B cell (primary cell): Measurements from ENCODE around the gene CKMT2. TPM values are rescaled to one million over a fixed set of nuclear protein-coding genes. Genes with fewer than 3 reads are reported as not detected.

Source experiments
- ATAC-seq: fragments of 200-7000 bp; cut with Tn5 transposase; one replicate; pipeline ENCODE4 v1.10.0; 2021; ENCODE audit warnings: low read depth, mild to moderate bottlenecking, moderate number of reproducible peaks, moderate library complexity
- CTCF ChIA-PET: fragments of 350-600 bp; sonication (Branson Sonifier 250); formaldehyde crosslinking; loops from one replicate; lab custom pipeline; 2021; ENCODE audit warnings: antibody characterized with exemption, inconsistent platforms; lab: Charles Lee
- POLR2A ChIA-PET: fragments of 350-600 bp; sonication (Branson Sonifier 250); formaldehyde crosslinking; loops from one replicate; lab custom pipeline; 2021; ENCODE audit warnings: antibody characterized with exemption; lab: Charles Lee
- DNase-seq: peaks from one replicate; pipeline ENCODE4 v3.0.0; 2013
- H2AFZ ChIP-seq: 2 replicates; pipeline ENCODE4 v1.6.1; 2012; ENCODE audit warnings: mild to moderate bottlenecking, low read depth, low read length; ENCODE audit not compliant: insufficient read depth, poor library complexity, severe bottlenecking
- H3K27ac ChIP-seq, 2 donors: 1 replicate in 1 of 2; 2 replicates in 1 of 2; pipeline ENCODE4 v1.5.1; 2012 to 2013; ENCODE audit warnings: low read length in 2 of 2, mild to moderate bottlenecking in 2 of 2, moderate library complexity in 1 of 2
- H3K27me3 ChIP-seq, 4 experiments: fragments of 200-600 bp in 1 of 4; sonication (generic) in 1 of 4; replicated peaks in 1 of 4; 1 replicate in 2 of 4; 2 replicates in 2 of 4; pipeline versions ENCODE4 v1.6.1 to v1.7.0; 2013 to 2016; ENCODE audit warnings: low read length in 3 of 4, mild to moderate bottlenecking in 2 of 4, mixed read lengths in 1 of 4, moderate library complexity in 1 of 4; ENCODE audit not compliant: insufficient read depth in 4 of 4, control insufficient read depth in 3 of 4; ENCODE audit errors: control extremely low read depth in 1 of 4
- H3K36me3 ChIP-seq, 2 experiments: replicated peaks in 1 of 2; 1 replicate in 1 of 2; 2 replicates in 1 of 2; pipeline versions ENCODE4 v1.6.1 to v1.7.1; 2013; ENCODE audit warnings: low read length in 1 of 2; ENCODE audit not compliant: insufficient read depth in 2 of 2, control insufficient read depth in 1 of 2; ENCODE audit errors: control extremely low read depth in 1 of 2, extremely low read depth in 1 of 2
- H3K4me1 ChIP-seq, 2 donors: fragments of 200-600 bp in 1 of 2; sonication (generic) in 1 of 2; 1 replicate in 1 of 2; 2 replicates in 1 of 2; pipeline versions ENCODE4 v1.5.1 to v1.6.1; 2013 to 2017; ENCODE audit warnings: low read length in 2 of 2; ENCODE audit not compliant: control insufficient read depth in 2 of 2, insufficient read depth in 2 of 2
- H3K4me2 ChIP-seq: replicated peaks from 2 replicates; pipeline ENCODE3; 2012; ENCODE audit warnings: mild to moderate bottlenecking, low read depth, low read length; ENCODE audit not compliant: poor library complexity, severe bottlenecking
- H3K4me3 ChIP-seq, 5 experiments: fragments of 200-600 bp in 1 of 5; sonication (generic) in 1 of 5; 1 replicate in 3 of 5; 2 replicates in 2 of 5; pipeline versions ENCODE4 v1.5.1 to v1.7.0; 2011 to 2016; ENCODE audit warnings: low read length in 4 of 5, mild to moderate bottlenecking in 4 of 5, low read depth in 2 of 5, control low read depth in 1 of 5, moderate library complexity in 1 of 5; ENCODE audit not compliant: insufficient read depth in 1 of 5; ENCODE audit errors: control extremely low read depth in 1 of 5, extremely low read depth in 1 of 5
- H3K79me2 ChIP-seq: fragments of 200-600 bp; sonication (generic); one replicate; pipeline ENCODE4 v1.6.0; 2016; ENCODE audit warnings: low read length; ENCODE audit not compliant: control insufficient read depth, insufficient read depth
- H3K9ac ChIP-seq: fragments of 200-600 bp; sonication (generic); 2 replicates; pipeline ENCODE4 v1.6.1; 2017; ENCODE audit warnings: mild to moderate bottlenecking, low read length, moderate library complexity
- H3K9me3 ChIP-seq, 3 donors: one replicate each; pipeline versions ENCODE4 v1.6.1 to v1.7.1; 2013; ENCODE audit warnings: low read length in 2 of 3; ENCODE audit not compliant: control insufficient read depth in 2 of 3, insufficient read depth in 1 of 3; ENCODE audit errors: control extremely low read depth in 1 of 3
- H4K20me1 ChIP-seq: 2 replicates; pipeline ENCODE4 v1.6.0; 2012; ENCODE audit warnings: mild to moderate bottlenecking, low read length; ENCODE audit not compliant: insufficient read depth, control insufficient read depth, poor library complexity, severe bottlenecking
- H3K27ac Mint-ChIP-seq: one replicate; pipeline ENCODE4 v1.8.0; 2021; ENCODE audit warnings: mixed read lengths
- H3K27me3 Mint-ChIP-seq: one replicate; pipeline ENCODE4 v1.8.0; 2021; ENCODE audit warnings: mixed read lengths
- H3K4me1 Mint-ChIP-seq: one replicate; pipeline ENCODE4 v1.8.0; 2021; ENCODE audit warnings: mixed read lengths
- H3K4me3 Mint-ChIP-seq: one replicate; pipeline ENCODE4 v1.8.0; 2021; ENCODE audit warnings: mixed read lengths
- H3K9me3 Mint-ChIP-seq: one replicate; pipeline ENCODE4 v1.8.0; 2022; ENCODE audit warnings: mixed read lengths; ENCODE audit not compliant: insufficient read depth
- EZH2 ChIP-seq: IDR thresholded peaks from 2 replicates; pipeline ENCODE4 v1.6.1; 2012; ENCODE audit warnings: borderline replicate concordance, low read depth, mild to moderate bottlenecking, moderate library complexity, low read length; ENCODE audit not compliant: insufficient read depth, poor library complexity, severe bottlenecking
- WGBS: methylation state at CpG from one replicate; pipeline ENCODE4 v1.1.5; 2013; ENCODE audit warnings: missing lambda C conversion rate; ENCODE audit not compliant: insufficient coverage; 5-methylcytosine and 5-hydroxymethylcytosine counted together
- intact Hi-C: fragments of 100-400 bp; cut with micrococcal nuclease; formaldehyde crosslinking; loops from one replicate; pipeline ENCODE4 v1.10.0; 2022
- polyA plus RNA-seq: library from polyadenylated mRNA; depleted of rRNA; stranded (reverse); fragments of >200 nt; gene quantifications from 2 replicates; pipeline ENCODE4 v1.2.3, GENCODE V29; 2012
- total RNA-seq, 2 donors: library from RNA; stranded (reverse); fragments of 120-200 nt in 1 of 2; gene quantifications; 1 replicate in 1 of 2; 2 replicates in 1 of 2; pipeline versions ENCODE4 v1.2.3 to v1.2.4, GENCODE V29; 2013 to 2022
- TF ChIP-seq, protein P1 (sequence below): fragments of 200-600 bp; IDR thresholded peaks from one replicate; pipeline ENCODE4 v1.8.0; 2022; ENCODE audit warnings: antibody characterized with exemption, mild to moderate bottlenecking

Gene CKMT2
- total and polyA plus RNA-seq, 2 donors (not counting 1 experiment from before 2014, with no cell fraction given) = not detected

DNA sequence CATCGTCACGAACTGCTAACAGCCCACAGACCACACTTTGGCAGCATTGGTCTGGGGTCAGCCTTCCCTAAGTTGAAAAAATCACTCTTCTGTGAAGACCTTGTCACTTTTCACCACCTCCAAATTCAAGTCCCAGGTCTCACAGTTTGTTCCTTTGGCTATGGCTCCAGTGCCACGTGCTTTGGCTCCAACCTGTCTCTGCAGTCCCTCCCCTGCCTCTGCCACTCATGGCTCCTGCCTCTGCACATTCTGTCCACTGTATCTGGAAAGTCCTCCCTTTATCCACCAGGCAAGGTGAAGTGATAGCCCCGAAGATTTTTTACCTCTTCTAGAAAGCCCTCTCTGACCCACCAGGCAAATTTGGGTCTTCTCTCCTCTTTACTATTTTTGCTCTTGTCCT lies 5.3 kb downstream of the CKMT2 start:
- H3K9me3 ChIP-seq = peaks cover 0 to 7% (median 0%) of the 10 kb centered on the region in 3 donors
- H3K27ac ChIP-seq = no peak overlapping the region
- no peak overlapping the region for H3K4me2 ChIP-seq
- POLR2A ChIA-PET = no interaction called here
- H2AFZ ChIP-seq = no peak overlapping the region
- H4K20me1 ChIP-seq = no peaks in the 10 kb centered on the region
- H3K27me3 Mint-ChIP-seq = no peaks in the 10 kb centered on the region
- CTCF ChIA-PET = no interaction called here
- H3K36me3 ChIP-seq = no peaks in the 10 kb centered on the region
- H3K27ac Mint-ChIP-seq = no peak overlapping the region
- H3K4me1 ChIP-seq = no peaks in the 10 kb centered on the region
- no peak for ATAC-seq
- no peak overlapping the region for H3K4me3 ChIP-seq
- no peak for DNase-seq
- no peaks in the 10 kb centered on the region for H3K27me3 ChIP-seq
- H3K4me3 Mint-ChIP-seq = no peak overlapping the region
- H3K9me3 Mint-ChIP-seq = no peaks in the 10 kb centered on the region
- intact Hi-C loops = no loop called here
- H3K4me1 Mint-ChIP-seq = no peaks in the 10 kb centered on the region
- H3K79me2 ChIP-seq = no peaks in the 10 kb centered on the region
- no peak for TF ChIP-seq EZH2
- TF ChIP-seq, protein P1, sequence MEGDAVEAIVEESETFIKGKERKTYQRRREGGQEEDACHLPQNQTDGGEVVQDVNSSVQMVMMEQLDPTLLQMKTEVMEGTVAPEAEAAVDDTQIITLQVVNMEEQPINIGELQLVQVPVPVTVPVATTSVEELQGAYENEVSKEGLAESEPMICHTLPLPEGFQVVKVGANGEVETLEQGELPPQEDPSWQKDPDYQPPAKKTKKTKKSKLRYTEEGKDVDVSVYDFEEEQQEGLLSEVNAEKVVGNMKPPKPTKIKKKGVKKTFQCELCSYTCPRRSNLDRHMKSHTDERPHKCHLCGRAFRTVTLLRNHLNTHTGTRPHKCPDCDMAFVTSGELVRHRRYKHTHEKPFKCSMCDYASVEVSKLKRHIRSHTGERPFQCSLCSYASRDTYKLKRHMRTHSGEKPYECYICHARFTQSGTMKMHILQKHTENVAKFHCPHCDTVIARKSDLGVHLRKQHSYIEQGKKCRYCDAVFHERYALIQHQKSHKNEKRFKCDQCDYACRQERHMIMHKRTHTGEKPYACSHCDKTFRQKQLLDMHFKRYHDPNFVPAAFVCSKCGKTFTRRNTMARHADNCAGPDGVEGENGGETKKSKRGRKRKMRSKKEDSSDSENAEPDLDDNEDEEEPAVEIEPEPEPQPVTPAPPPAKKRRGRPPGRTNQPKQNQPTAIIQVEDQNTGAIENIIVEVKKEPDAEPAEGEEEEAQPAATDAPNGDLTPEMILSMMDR = no peak
- H3K9ac ChIP-seq = no peak overlapping the region
- 98% methylated on average over 3 of the region's 4 CpGs for WGBS

DNA sequence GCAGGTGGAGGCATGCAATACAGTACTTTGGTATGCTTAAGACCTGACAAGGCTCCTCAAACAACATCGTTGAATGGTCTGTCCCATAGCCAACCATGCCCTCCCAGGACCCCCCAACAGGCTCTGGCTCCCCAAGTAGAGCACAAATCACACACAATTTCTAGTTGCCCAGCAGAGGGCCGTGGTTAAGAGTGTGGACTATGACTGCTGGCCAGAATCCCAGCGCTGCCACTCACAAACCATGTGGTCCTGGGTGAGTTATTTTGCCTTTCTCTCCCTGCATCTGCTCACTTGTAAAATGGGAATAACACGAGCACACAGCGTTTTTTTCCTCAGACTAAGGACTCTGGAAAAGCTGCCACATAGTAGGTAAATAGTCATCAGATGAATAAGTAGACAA lies 6.5 kb downstream of the CKMT2 start:
- TF ChIP-seq EZH2 = no peak
- TF ChIP-seq, protein P1 = no peak
- no peaks in the 10 kb centered on the region for H3K27me3 Mint-ChIP-seq
- intact Hi-C loops = no loop called here

More for the DNA sequence above, 6.5 kb downstream of the CKMT2 start:
- no peaks in the 10 kb centered on the region for H3K9me3 Mint-ChIP-seq
- no peaks in the 10 kb centered on the region for H3K4me1 ChIP-seq
- no peak overlapping the region for H3K4me3 ChIP-seq
- ChIA-PET CTCF (interaction anchor here (0.6 kb wide), 1 partner anchor 9 kb away, joined by 3 read pairs; no protein-coding TSS in a partner anchor), POLR2A (no interaction called here)
- no peak overlapping the region for H3K9ac ChIP-seq
- H3K27ac ChIP-seq = no peak overlapping the region
- no peak for DNase-seq
- no peak overlapping the region for H3K27ac Mint-ChIP-seq
- no peak overlapping the region for H3K4me2 ChIP-seq
- no peaks in the 10 kb centered on the region for H3K36me3 ChIP-seq
- H4K20me1 ChIP-seq = no peaks in the 10 kb centered on the region
- no peak overlapping the region for H2AFZ ChIP-seq
- H3K4me3 Mint-ChIP-seq = no peak overlapping the region
- H3K27me3 ChIP-seq = no peaks in the 10 kb centered on the region
- H3K79me2 ChIP-seq = no peaks in the 10 kb centered on the region
- WGBS = 100% methylated on average over 1 of the region's 5 CpGs
- H3K9me3 ChIP-seq = peaks cover 0 to 7% (median 0%) of the 10 kb centered on the region in 3 donors
- H3K4me1 Mint-ChIP-seq = no peaks in the 10 kb centered on the region
- no peak for ATAC-seq
